Measurements from ENCODE around the gene ANAPC10.

DNA sequence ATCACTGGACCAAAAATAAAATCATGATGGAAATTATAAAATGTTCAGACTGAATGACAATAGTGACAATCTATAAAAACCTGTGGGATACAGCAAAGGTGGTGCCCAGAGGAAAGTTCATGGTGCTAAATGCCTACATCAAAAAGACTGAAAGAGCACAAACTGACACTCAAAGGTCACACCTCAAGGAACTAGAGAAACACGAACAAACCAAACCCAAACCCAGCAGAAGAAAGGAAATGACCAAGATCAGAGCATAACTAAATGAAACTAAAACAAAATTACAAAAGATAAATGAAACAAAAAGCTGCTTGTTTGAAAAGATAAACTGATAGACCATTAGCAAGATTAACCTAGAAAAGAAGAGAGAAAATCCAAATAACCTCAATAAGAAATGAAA, 78.7 kb downstream of the ANAPC10 start:
- TF ChIP-seq CTCF (IDR thresholded peaks at IDR 0.05), result no peak
- no peak for TF ChIP-seq POLR2A (IDR thresholded peaks at IDR 0.05)
